DND-41 (cell line): Measurements from ENCODE around the gene LMNTD1.

Source experiments
- ATAC-seq: fragments of 200-7000 bp; cut with Tn5 transposase; 3 replicates; pipeline ENCODE4 v1.9.1; 2021; ENCODE audit warnings: low read depth; ENCODE audit not compliant: insufficient read depth
- DNase-seq: peaks from one replicate; pipeline ENCODE4 v3.0.0-alpha.2; 2020
- H2AFZ ChIP-seq: 2 replicates; pipeline ENCODE4 v1.6.0; 2012; ENCODE audit warnings: low read depth, low read length
- H3K27ac ChIP-seq: 2 replicates; pipeline ENCODE4 v1.5.1; 2012; ENCODE audit warnings: low read length, inconsistent platforms
- H3K27me3 ChIP-seq: fragments of 200-600 bp; sonication (generic); 2 replicates; pipeline ENCODE4 v1.6.0; 2012; ENCODE audit warnings: low read length, mild to moderate bottlenecking, inconsistent platforms; ENCODE audit not compliant: insufficient read depth, poor library complexity
- H3K36me3 ChIP-seq: 2 replicates; pipeline ENCODE4 v1.5.1; 2012; ENCODE audit warnings: low read length, inconsistent platforms; ENCODE audit not compliant: insufficient read depth
- H3K4me1 ChIP-seq: 2 replicates; pipeline ENCODE4 v1.5.1; 2012; ENCODE audit warnings: mild to moderate bottlenecking, low read length; ENCODE audit not compliant: insufficient read depth
- H3K4me2 ChIP-seq: 2 replicates; pipeline ENCODE4 v1.6.0; 2012; ENCODE audit warnings: mild to moderate bottlenecking, moderate library complexity, low read length, inconsistent platforms; ENCODE audit not compliant: insufficient read depth
- H3K4me3 ChIP-seq, 2 experiments: fragments of 200-600 bp in 1 of 2; shearing (Covaris generic) in 1 of 2; 2 replicates each; pipeline ENCODE4 v1.5.1; 2012 to 2016; ENCODE audit warnings: inconsistent platforms in 2 of 2, low read length in 2 of 2, mild to moderate bottlenecking in 2 of 2, low read depth in 1 of 2, moderate library complexity in 1 of 2
- H3K79me2 ChIP-seq: 2 replicates; pipeline ENCODE4 v1.6.0; 2012; ENCODE audit warnings: low read length, inconsistent platforms; ENCODE audit not compliant: insufficient read depth
- H3K9ac ChIP-seq: 2 replicates; pipeline ENCODE4 v1.6.0; 2012; ENCODE audit warnings: low read depth, mild to moderate bottlenecking, inconsistent platforms, low read length, moderate library complexity
- H3K9me3 ChIP-seq: 2 replicates; pipeline ENCODE4 v1.5.1; 2012; ENCODE audit warnings: low read length, moderate library complexity, mild to moderate bottlenecking, inconsistent platforms; ENCODE audit not compliant: insufficient read depth, severe bottlenecking
- H4K20me1 ChIP-seq: 2 replicates; pipeline ENCODE4 v1.6.0; 2012; ENCODE audit warnings: low read length; ENCODE audit not compliant: insufficient read depth
- EZH2 ChIP-seq: IDR thresholded peaks from 3 replicates; pipeline ENCODE4 v1.6.1; 2012; ENCODE audit warnings: borderline replicate concordance, low read depth, mild to moderate bottlenecking, moderate library complexity, low read length, inconsistent platforms; ENCODE audit not compliant: severe bottlenecking
- TF ChIP-seq, protein P1 (sequence below): IDR thresholded peaks from 2 replicates; pipeline ENCODE4 v1.5.1; 2012; ENCODE audit warnings: borderline replicate concordance, low read length, moderate library complexity, mild to moderate bottlenecking; ENCODE audit not compliant: poor library complexity, severe bottlenecking; ENCODE audit errors: extremely low read depth

The LMNTD1 gene

DNA sequence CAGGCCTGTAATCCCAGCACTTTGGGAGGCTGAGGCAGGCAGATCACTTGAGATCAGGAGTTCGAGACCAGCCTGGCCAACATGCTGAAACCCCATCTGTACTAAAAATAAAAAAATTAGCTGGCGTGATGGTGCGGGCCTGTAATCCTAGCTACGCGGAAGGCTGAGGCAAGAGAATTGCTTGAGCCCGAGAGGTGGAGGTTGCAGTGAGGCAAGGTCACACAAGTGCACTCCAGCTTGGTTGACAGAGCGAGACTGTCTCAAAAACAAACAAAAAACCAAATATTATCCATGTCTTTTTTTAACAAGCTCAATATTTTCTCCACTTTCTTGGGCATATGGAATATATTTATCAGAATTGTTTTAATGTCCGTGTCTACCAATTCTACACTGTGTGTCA is 89.6 kb downstream of the LMNTD1 start:
- Histone ChIP-seq H2AFZ (no peak overlapping the region), H3K9me3 (no peaks in the 10 kb centered on the region), H3K4me2 (no peak overlapping the region), H3K79me2 (no peaks in the 10 kb centered on the region), H3K36me3 (no peaks in the 10 kb centered on the region), H3K9ac (no peak overlapping the region), H3K4me1 (no peaks in the 10 kb centered on the region), H4K20me1 (no peaks in the 10 kb centered on the region; the same call in 1 of the 2 replicates), H3K27me3 (no peaks in the 10 kb centered on the region), H3K27ac (no peak overlapping the region), H3K4me3 (no peak overlapping the region)
- no peak for TF ChIP-seq EZH2
- TF ChIP-seq, protein P1, sequence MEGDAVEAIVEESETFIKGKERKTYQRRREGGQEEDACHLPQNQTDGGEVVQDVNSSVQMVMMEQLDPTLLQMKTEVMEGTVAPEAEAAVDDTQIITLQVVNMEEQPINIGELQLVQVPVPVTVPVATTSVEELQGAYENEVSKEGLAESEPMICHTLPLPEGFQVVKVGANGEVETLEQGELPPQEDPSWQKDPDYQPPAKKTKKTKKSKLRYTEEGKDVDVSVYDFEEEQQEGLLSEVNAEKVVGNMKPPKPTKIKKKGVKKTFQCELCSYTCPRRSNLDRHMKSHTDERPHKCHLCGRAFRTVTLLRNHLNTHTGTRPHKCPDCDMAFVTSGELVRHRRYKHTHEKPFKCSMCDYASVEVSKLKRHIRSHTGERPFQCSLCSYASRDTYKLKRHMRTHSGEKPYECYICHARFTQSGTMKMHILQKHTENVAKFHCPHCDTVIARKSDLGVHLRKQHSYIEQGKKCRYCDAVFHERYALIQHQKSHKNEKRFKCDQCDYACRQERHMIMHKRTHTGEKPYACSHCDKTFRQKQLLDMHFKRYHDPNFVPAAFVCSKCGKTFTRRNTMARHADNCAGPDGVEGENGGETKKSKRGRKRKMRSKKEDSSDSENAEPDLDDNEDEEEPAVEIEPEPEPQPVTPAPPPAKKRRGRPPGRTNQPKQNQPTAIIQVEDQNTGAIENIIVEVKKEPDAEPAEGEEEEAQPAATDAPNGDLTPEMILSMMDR, result no peak
- ATAC-seq, result no peak
- DNase-seq, result no peak

DNA sequence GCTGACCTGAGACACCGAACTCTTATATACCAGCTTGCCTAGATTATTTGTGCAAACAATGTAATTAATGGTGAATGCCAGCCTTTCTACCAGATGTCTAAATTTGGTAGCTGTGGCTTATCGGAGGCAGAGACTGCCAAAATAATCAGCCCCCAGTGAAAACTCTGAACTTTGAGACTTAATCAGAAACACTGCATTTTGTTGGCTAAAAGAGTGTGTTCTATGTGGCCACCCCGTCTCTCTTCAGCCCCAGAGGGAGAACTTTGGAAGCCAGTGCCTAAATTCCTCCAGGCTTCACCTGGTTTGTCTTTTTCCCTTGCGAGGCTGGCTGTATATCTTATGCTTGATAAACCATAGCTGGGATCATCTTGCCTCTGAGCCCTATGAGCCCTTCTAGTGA is 90.1 kb downstream of the LMNTD1 start:
- H3K4me2 ChIP-seq, result no peak overlapping the region
- H4K20me1 ChIP-seq, result no peaks in the 10 kb centered on the region; the same call in 1 of the 2 replicates
- H3K9ac ChIP-seq, result no peak overlapping the region
- no peak overlapping the region for H3K4me3 ChIP-seq
- H2AFZ ChIP-seq, result no peak overlapping the region
- no peak for ATAC-seq
- no peaks in the 10 kb centered on the region for H3K36me3 ChIP-seq
- H3K79me2 ChIP-seq, result no peaks in the 10 kb centered on the region
- no peaks in the 10 kb centered on the region for H3K27me3 ChIP-seq
- H3K4me1 ChIP-seq, result no peaks in the 10 kb centered on the region
- DNase-seq, result no peak
- H3K9me3 ChIP-seq, result no peaks in the 10 kb centered on the region
- TF ChIP-seq EZH2, result no peak
- TF ChIP-seq, protein P1, result no peak
- no peak overlapping the region for H3K27ac ChIP-seq

DNA sequence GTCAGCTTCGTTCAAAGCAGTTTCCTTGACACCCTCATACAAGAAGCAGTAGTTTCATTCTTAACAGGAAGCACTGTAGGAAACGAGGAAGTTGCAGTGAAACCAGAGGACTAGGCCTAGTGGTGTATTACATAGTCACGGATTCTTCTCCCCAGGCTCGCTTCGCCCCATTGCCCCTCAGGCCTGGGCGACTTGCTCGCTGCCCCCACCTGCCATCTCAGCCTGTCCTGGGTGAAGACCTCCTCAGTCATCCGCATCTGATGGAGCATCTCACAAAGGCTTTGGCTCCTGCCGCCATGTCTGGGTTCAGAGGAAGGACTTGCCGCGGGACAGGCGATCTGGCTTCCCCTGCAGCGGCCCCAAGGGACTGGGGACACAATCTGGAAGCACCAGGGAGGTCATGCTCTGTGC is 93.5 kb downstream of the LMNTD1 start:
- no peaks in the 10 kb centered on the region; the same call in 1 of the 2 replicates for H4K20me1 ChIP-seq
- TF ChIP-seq, protein P1, result no peak
- TF ChIP-seq EZH2, result no peak
- no peak for DNase-seq
- H3K9me3 ChIP-seq, result no peaks in the 10 kb centered on the region
- no peaks in the 10 kb centered on the region for H3K36me3 ChIP-seq
- ATAC-seq, result no peak
- no peaks in the 10 kb centered on the region for H3K4me1 ChIP-seq
- H3K79me2 ChIP-seq, result no peaks in the 10 kb centered on the region
- H3K4me2 ChIP-seq, result no peak overlapping the region
- H3K27me3 ChIP-seq, result no peaks in the 10 kb centered on the region
- no peak overlapping the region for H2AFZ ChIP-seq
- H3K9ac ChIP-seq, result no peak overlapping the region
- no peak overlapping the region for H3K4me3 ChIP-seq
- no peak overlapping the region for H3K27ac ChIP-seq
